ENCODE results near the gene ARHGEF28.

- TF ChIP-seq, protein P1, sequence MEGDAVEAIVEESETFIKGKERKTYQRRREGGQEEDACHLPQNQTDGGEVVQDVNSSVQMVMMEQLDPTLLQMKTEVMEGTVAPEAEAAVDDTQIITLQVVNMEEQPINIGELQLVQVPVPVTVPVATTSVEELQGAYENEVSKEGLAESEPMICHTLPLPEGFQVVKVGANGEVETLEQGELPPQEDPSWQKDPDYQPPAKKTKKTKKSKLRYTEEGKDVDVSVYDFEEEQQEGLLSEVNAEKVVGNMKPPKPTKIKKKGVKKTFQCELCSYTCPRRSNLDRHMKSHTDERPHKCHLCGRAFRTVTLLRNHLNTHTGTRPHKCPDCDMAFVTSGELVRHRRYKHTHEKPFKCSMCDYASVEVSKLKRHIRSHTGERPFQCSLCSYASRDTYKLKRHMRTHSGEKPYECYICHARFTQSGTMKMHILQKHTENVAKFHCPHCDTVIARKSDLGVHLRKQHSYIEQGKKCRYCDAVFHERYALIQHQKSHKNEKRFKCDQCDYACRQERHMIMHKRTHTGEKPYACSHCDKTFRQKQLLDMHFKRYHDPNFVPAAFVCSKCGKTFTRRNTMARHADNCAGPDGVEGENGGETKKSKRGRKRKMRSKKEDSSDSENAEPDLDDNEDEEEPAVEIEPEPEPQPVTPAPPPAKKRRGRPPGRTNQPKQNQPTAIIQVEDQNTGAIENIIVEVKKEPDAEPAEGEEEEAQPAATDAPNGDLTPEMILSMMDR (IDR thresholded peaks at IDR 0.05 in 2 of 3, conservative IDR thresholded peaks at IDR 0.05 in 1 of 3; ENCODE audit: control insufficient read depth in 2 of 3, extremely low read depth in 1 of 3, insufficient read depth in 1 of 3, low read depth in 3 of 3, low read length in 3 of 3), result peak; percentile 33 to 72 (median 68); a peak in 5 of 6 replicates
- TF ChIP-seq MTA3 (IDR thresholded peaks at IDR 0.05; ENCODE audit: borderline replicate concordance, low read length) (no peak), ZNF207 (IDR thresholded peaks at IDR 0.05; ENCODE audit: borderline replicate concordance) (no peak), JUND (IDR thresholded peaks at IDR 0.05; ENCODE audit: low read depth, low read length) (no peak), RELB (IDR thresholded peaks at IDR 0.05; ENCODE audit: low read depth) (no peak), NR2C2 (IDR thresholded peaks at IDR 0.05; ENCODE audit: borderline replicate concordance, control insufficient read depth, insufficient read length, low read depth) (no peak), POLR2A (IDR thresholded peaks at IDR 0.05; ENCODE audit: low read depth, low read length) (no peak), SP1 (IDR thresholded peaks at IDR 0.05; ENCODE audit: low read depth, low read length) (no peak), SIN3A (IDR thresholded peaks at IDR 0.05; ENCODE audit: low read depth, low read length) (no peak), POLR2AphosphoS5 (IDR thresholded peaks at IDR 0.05; ENCODE audit: low read length) (no peak), MYC (IDR thresholded peaks at IDR 0.05; ENCODE audit: insufficient read depth, insufficient read length, insufficient replicate concordance, low read length, severe bottlenecking) (no peak)
- TF ChIP-seq, protein P2, sequence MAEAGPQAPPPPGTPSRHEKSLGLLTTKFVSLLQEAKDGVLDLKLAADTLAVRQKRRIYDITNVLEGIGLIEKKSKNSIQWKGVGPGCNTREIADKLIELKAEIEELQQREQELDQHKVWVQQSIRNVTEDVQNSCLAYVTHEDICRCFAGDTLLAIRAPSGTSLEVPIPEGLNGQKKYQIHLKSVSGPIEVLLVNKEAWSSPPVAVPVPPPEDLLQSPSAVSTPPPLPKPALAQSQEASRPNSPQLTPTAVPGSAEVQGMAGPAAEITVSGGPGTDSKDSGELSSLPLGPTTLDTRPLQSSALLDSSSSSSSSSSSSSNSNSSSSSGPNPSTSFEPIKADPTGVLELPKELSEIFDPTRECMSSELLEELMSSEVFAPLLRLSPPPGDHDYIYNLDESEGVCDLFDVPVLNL (IDR thresholded peaks at IDR 0.05; ENCODE audit: low read depth, low read length), result no peak
Measured at GRCh38 chr5:73902327-73903051, 276.5 kb downstream of the ARHGEF28 start.

All from GM12878 (cell line).